ENCODE measurements around the gene SEMA3A.

- TF ChIP-seq CTCF (conservative IDR thresholded peaks at IDR 0.05) (no peak), EZH2 (IDR thresholded peaks at IDR 0.05; ENCODE audit: low read depth) (no peak)
These were observed 103.3 kb downstream of the SEMA3A start for GRCh38 chr7:84091318-84091717.

Data from PC-9 (cell line).